ENCODE measurements around the gene GATD1. TPM values are rescaled to one million over a fixed set of nuclear protein-coding genes. Genes with fewer than 3 reads are reported as not detected.
A peak's percentile ranks its signal among the peaks of the same experiment; 100 is the strongest.

Gene GATD1
- 10 to 100 TPM; 47.6 to 81.7 (median 52.9) TPM for total RNA-seq

GRCh38 chr11:777288-778255 is at the start of gene GATD1:
GATD1 (minus strand) TSS chr11:777487; CDS start chr11:777462, 25 bp downstream.
- TF ChIP-seq POLR2A (IDR thresholded peaks at IDR 0.05) (peak; percentile 76 to 91), CTCF (IDR thresholded peaks at IDR 0.05) (peak in 1 of 6 experiments; percentile 10)
- H3K4me1 ChIP-seq, result peaks cover 0 to 45% (median 12%) of the 10 kb centered on the region in 4 donors
- H3K4me3 ChIP-seq, result peak within 1 kb of the TSS; percentile 70 to 97 (median 81)
- peak within 1 kb of the TSS; percentile 76 to 92 (median 88) for H3K27ac ChIP-seq
- H3K27me3 ChIP-seq, result no peaks in the 10 kb centered on the region
- H3K9me3 ChIP-seq, result no peaks in the 10 kb centered on the region
- H3K36me3 ChIP-seq, result peaks cover 0 to 18% (median 0%) of the 10 kb centered on the region in 3 donors
- DNase-seq, result peak; percentile 88 to 98 (median 96)

GRCh38 chr11:826836-827145 is 49.5 kb upstream of the GATD1 start:
- TF ChIP-seq POLR2A (IDR thresholded peaks at IDR 0.05), result no peak
- no peak for TF ChIP-seq CTCF (IDR thresholded peaks at IDR 0.05)
- Histone ChIP-seq H3K4me1 (peaks cover 18 to 75% (median 39%) of the 10 kb centered on the region in 4 donors), H3K27me3 (peaks cover 0 to 20% of the 10 kb centered on the region in 2 donors), H3K27ac (peak overlapping the region; percentile 81 to 94 (median 85)), H3K9me3 (no peaks in the 10 kb centered on the region), H3K36me3 (peaks cover 0 to 34% (median 0%) of the 10 kb centered on the region in 3 donors), H3K4me3 (peak overlapping the region; percentile 55 to 73 (median 64))
- no peak for DNase-seq

GRCh38 chr11:826227-826621 is 48.9 kb upstream of the GATD1 start:
- peak overlapping the region; percentile 81 to 94 (median 85) for H3K27ac ChIP-seq
- H3K9me3 ChIP-seq, result no peaks in the 10 kb centered on the region
- peaks cover 18 to 77% (median 39%) of the 10 kb centered on the region in 4 donors for H3K4me1 ChIP-seq
- no peak for DNase-seq
- peak overlapping the region in 2 of 4 donors; percentile 65 to 73 for H3K4me3 ChIP-seq
- H3K36me3 ChIP-seq, result peaks cover 0 to 38% (median 0%) of the 10 kb centered on the region in 3 donors
- TF ChIP-seq CTCF (IDR thresholded peaks at IDR 0.05), result no peak
- TF ChIP-seq POLR2A (IDR thresholded peaks at IDR 0.05), result no peak
- peaks cover 0 to 20% of the 10 kb centered on the region in 2 donors for H3K27me3 ChIP-seq

GRCh38 chr11:825366-826226 is 48.3 kb upstream of the GATD1 start:
- peak overlapping the region in 3 of 4 donors; percentile 81 to 94 (median 85) for H3K27ac ChIP-seq
- no peak overlapping the region for H3K4me3 ChIP-seq
- peaks cover 0 to 38% (median 0%) of the 10 kb centered on the region in 3 donors for H3K36me3 ChIP-seq
- peaks cover 0 to 20% of the 10 kb centered on the region in 2 donors for H3K27me3 ChIP-seq
- DNase-seq, result no peak
- peaks cover 20 to 77% (median 40%) of the 10 kb centered on the region in 4 donors for H3K4me1 ChIP-seq
- no peaks in the 10 kb centered on the region for H3K9me3 ChIP-seq
- no peak for TF ChIP-seq CTCF (IDR thresholded peaks at IDR 0.05)
- TF ChIP-seq POLR2A (IDR thresholded peaks at IDR 0.05), result no peak

- Histone ChIP-seq H3K4me3 (no peak overlapping the region), H3K36me3 (peaks cover 0 to 38% (median 0%) of the 10 kb centered on the region in 3 donors), H3K9me3 (no peaks in the 10 kb centered on the region), H3K27ac (peak overlapping the region in 2 of 4 donors; percentile 81 to 94), H3K27me3 (peaks cover 0 to 14% of the 10 kb centered on the region in 2 donors), H3K4me1 (peaks cover 19 to 74% (median 41%) of the 10 kb centered on the region in 4 donors)
- DNase-seq, result no peak
- TF ChIP-seq POLR2A (IDR thresholded peaks at IDR 0.05) (no peak), CTCF (IDR thresholded peaks at IDR 0.05) (no peak)
Measured at GRCh38 chr11:824942-825341, 47.7 kb upstream of the GATD1 start.

Data from Peyer's patch (tissue), 4 donors.